Astrocyte (in vitro differentiated cells and primary cell): Measurements from ENCODE around the gene POU6F2. TPM values are rescaled to one million over a fixed set of nuclear protein-coding genes. Genes with fewer than 3 reads are reported as not detected.

Experiments used
- DNase-seq: peaks from one replicate; pipeline ENCODE4 v3.0.0-alpha.2; 2010; ENCODE audit warnings: low read depth
- FAIRE-seq: peaks from 2 replicates; lab custom pipeline; 2011; peaks lifted over from hg19 to GRCh38; lab: Jason Lieb, UNC
- H2AFZ ChIP-seq: 2 replicates; pipeline ENCODE4 v1.6.0; 2012; ENCODE audit warnings: low read depth, low read length, inconsistent platforms
- H3K27ac ChIP-seq: 2 replicates; pipeline ENCODE4 v1.5.1; 2011; ENCODE audit warnings: low read depth, low read length, inconsistent platforms
- H3K27me3 ChIP-seq: 2 replicates; pipeline ENCODE4 v1.6.0; 2011; ENCODE audit warnings: low read length, inconsistent platforms; ENCODE audit not compliant: insufficient read depth
- H3K36me3 ChIP-seq: 2 replicates; pipeline ENCODE4 v1.5.1; 2011; ENCODE audit warnings: low read length, inconsistent platforms; ENCODE audit not compliant: insufficient read depth
- H3K4me1 ChIP-seq: 2 replicates; pipeline ENCODE4 v1.5.1; 2011; ENCODE audit warnings: low read length, inconsistent platforms; ENCODE audit not compliant: insufficient read depth
- H3K4me2 ChIP-seq: 2 replicates; pipeline ENCODE4 v1.6.0; 2012; ENCODE audit warnings: low read length, inconsistent platforms
- H3K4me3 ChIP-seq: 2 replicates; pipeline ENCODE4 v1.5.1; 2011; ENCODE audit warnings: low read depth, mild to moderate bottlenecking, low read length, inconsistent platforms; ENCODE audit not compliant: insufficient read depth
- H3K79me2 ChIP-seq: 2 replicates; pipeline ENCODE4 v1.6.0; 2012; ENCODE audit warnings: mild to moderate bottlenecking, low read length, inconsistent platforms; ENCODE audit not compliant: insufficient read depth
- H3K9ac ChIP-seq: 2 replicates; pipeline ENCODE4 v1.6.0; 2012; ENCODE audit warnings: mild to moderate bottlenecking, low read length, inconsistent platforms
- H3K9me3 ChIP-seq: 2 replicates; pipeline ENCODE4 v1.5.1; 2012; ENCODE audit warnings: low read depth, mild to moderate bottlenecking, low read length, inconsistent platforms; ENCODE audit not compliant: insufficient read depth
- H4K20me1 ChIP-seq: 2 replicates; pipeline ENCODE4 v1.6.0; 2012; ENCODE audit warnings: low read length, inconsistent platforms; ENCODE audit not compliant: insufficient read depth
- H3K27ac Mint-ChIP-seq: one replicate; pipeline ENCODE4 v1.8.0; 2021; ENCODE audit warnings: mild to moderate bottlenecking, mixed read lengths; ENCODE audit not compliant: unreplicated experiment
- H3K27me3 Mint-ChIP-seq: one replicate; pipeline ENCODE4 v1.8.0; 2021; ENCODE audit warnings: low read depth, mixed read lengths; ENCODE audit not compliant: unreplicated experiment
- H3K36me3 Mint-ChIP-seq: one replicate; pipeline ENCODE4 v1.8.0; 2021; ENCODE audit warnings: low read depth, mixed read lengths; ENCODE audit not compliant: unreplicated experiment
- H3K4me1 Mint-ChIP-seq: one replicate; pipeline ENCODE4 v1.8.0; 2021; ENCODE audit warnings: low read depth, mixed read lengths; ENCODE audit not compliant: unreplicated experiment
- H3K4me3 Mint-ChIP-seq: one replicate; pipeline ENCODE4 v1.8.0; 2021; ENCODE audit warnings: mild to moderate bottlenecking, moderate library complexity, mixed read lengths; ENCODE audit not compliant: unreplicated experiment
- H3K9me3 Mint-ChIP-seq: one replicate; pipeline ENCODE4 v1.8.0; 2021; ENCODE audit warnings: mild to moderate bottlenecking, mixed read lengths; ENCODE audit not compliant: unreplicated experiment
- CTCF ChIP-seq: IDR thresholded peaks from 2 replicates; pipeline ENCODE4 v1.5.1; 2011; ENCODE audit warnings: low read depth, mild to moderate bottlenecking, inconsistent platforms, low read length, moderate library complexity; ENCODE audit not compliant: insufficient read depth
- EZH2 ChIP-seq: IDR thresholded peaks from 2 replicates; pipeline ENCODE4 v1.6.1; 2012; ENCODE audit warnings: mild to moderate bottlenecking, low read length, inconsistent platforms; ENCODE audit not compliant: insufficient read depth
- total RNA-seq: library from RNA; stranded (reverse); gene quantifications from 2 replicates; pipeline ENCODE4 v1.2.1, GENCODE V29; 2021

The POU6F2 gene
- total RNA-seq, 1 donor from 2014 or later = 0.45 TPM

- Histone ChIP-seq H3K4me3 (no peak overlapping the region), H2AFZ (no peak overlapping the region), H4K20me1 (no peaks in the 10 kb centered on the region), H3K27me3 (no peaks in the 10 kb centered on the region), H3K79me2 (no peaks in the 10 kb centered on the region), H3K4me2 (no peak overlapping the region), H3K36me3 (no peaks in the 10 kb centered on the region), H3K9ac (no peak overlapping the region), H3K27ac (no peak overlapping the region), H3K4me1 (no peaks in the 10 kb centered on the region), H3K9me3 (no peaks in the 10 kb centered on the region)
- no peak for DNase-seq
- Mint-ChIP-seq H3K4me3 (no peak overlapping the region), H3K9me3 (peaks cover 2% of the 10 kb centered on the region), H3K4me1 (no peaks in the 10 kb centered on the region), H3K27ac (no peak overlapping the region), H3K27me3 (no peaks in the 10 kb centered on the region), H3K36me3 (no peaks in the 10 kb centered on the region)
- TF ChIP-seq CTCF = no peak
- no peak for TF ChIP-seq EZH2
- no peak for FAIRE-seq
Observed at GRCh38 chr7:39186131-39186530, 208.4 kb downstream of the POU6F2 start.

- peaks cover 2% of the 10 kb centered on the region for H3K9me3 Mint-ChIP-seq
- no peak overlapping the region for H3K27ac Mint-ChIP-seq
- Histone ChIP-seq H3K79me2 (no peaks in the 10 kb centered on the region), H3K4me3 (no peak overlapping the region), H3K9ac (no peak overlapping the region), H3K9me3 (no peaks in the 10 kb centered on the region), H3K36me3 (no peaks in the 10 kb centered on the region), H3K4me2 (no peak overlapping the region), H4K20me1 (no peaks in the 10 kb centered on the region), H3K27me3 (no peaks in the 10 kb centered on the region), H3K4me1 (no peaks in the 10 kb centered on the region), H3K27ac (no peak overlapping the region), H2AFZ (no peak overlapping the region)
- H3K27me3 Mint-ChIP-seq = no peaks in the 10 kb centered on the region
- DNase-seq (no peak), FAIRE-seq (no peak)
- no peaks in the 10 kb centered on the region for H3K4me1 Mint-ChIP-seq
- no peak overlapping the region for H3K4me3 Mint-ChIP-seq
- no peaks in the 10 kb centered on the region for H3K36me3 Mint-ChIP-seq
- TF ChIP-seq EZH2 (no peak), CTCF (no peak)
Observed at GRCh38 chr7:39186671-39187070, 209.0 kb downstream of the POU6F2 start.

GRCh38 chr7:39187130-39187529 lies 209.4 kb downstream of the POU6F2 start:
- Mint-ChIP-seq H3K4me1 (no peaks in the 10 kb centered on the region), H3K27ac (no peak overlapping the region), H3K27me3 (no peaks in the 10 kb centered on the region), H3K4me3 (no peak overlapping the region), H3K9me3 (peaks cover 2% of the 10 kb centered on the region), H3K36me3 (no peaks in the 10 kb centered on the region)
- Histone ChIP-seq H3K9me3 (no peaks in the 10 kb centered on the region), H3K4me1 (no peaks in the 10 kb centered on the region), H3K36me3 (no peaks in the 10 kb centered on the region), H3K4me2 (no peak overlapping the region), H4K20me1 (no peaks in the 10 kb centered on the region), H2AFZ (no peak overlapping the region), H3K27me3 (no peaks in the 10 kb centered on the region), H3K27ac (no peak overlapping the region), H3K9ac (no peak overlapping the region), H3K4me3 (no peak overlapping the region), H3K79me2 (no peaks in the 10 kb centered on the region)
- no peak for DNase-seq
- no peak for TF ChIP-seq EZH2
- no peak for TF ChIP-seq CTCF
- FAIRE-seq = no peak
